ENCODE measurements around the gene RHBDF1.
A peak's percentile ranks its signal among the peaks of the same experiment; 100 is the strongest.

Gene RHBDF1

DNA sequence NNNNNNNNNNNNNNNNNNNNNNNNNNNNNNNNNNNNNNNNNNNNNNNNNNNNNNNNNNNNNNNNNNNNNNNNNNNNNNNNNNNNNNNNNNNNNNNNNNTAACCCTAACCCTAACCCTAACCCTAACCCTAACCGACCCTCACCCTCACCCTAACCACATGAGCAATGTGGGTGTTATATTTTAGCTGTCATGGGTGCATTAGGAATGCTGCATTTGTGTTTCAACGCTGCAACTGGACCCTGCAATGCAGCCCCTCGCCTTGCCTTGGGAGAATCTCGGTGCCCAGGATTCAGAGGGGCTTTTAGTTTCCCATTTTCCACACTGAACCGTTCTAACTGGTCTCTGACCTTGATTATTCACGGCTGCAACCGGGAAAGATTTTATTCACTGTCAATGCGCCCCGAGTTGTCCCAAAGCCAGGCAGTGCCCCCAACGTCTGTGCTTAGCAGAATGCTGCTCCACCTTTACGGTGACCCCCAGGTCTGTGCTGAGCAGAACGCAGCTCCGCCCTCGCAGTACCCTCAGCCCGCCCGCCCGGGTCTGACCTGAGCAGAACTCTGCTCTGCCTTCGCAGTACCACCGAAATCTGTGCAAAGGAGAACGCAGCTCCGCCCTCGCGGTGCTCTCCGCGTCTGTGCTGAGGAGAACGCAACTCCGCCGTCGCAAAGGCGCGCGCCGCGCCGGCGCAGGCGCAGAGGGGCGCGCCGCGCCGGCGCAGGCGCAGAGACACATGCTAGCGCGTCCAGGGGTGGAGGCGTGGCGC is 62.3 kb downstream of the RHBDF1 start:
- no peak for DNase-seq (ENCODE audit: low read depth)
- TF ChIP-seq, protein P1, sequence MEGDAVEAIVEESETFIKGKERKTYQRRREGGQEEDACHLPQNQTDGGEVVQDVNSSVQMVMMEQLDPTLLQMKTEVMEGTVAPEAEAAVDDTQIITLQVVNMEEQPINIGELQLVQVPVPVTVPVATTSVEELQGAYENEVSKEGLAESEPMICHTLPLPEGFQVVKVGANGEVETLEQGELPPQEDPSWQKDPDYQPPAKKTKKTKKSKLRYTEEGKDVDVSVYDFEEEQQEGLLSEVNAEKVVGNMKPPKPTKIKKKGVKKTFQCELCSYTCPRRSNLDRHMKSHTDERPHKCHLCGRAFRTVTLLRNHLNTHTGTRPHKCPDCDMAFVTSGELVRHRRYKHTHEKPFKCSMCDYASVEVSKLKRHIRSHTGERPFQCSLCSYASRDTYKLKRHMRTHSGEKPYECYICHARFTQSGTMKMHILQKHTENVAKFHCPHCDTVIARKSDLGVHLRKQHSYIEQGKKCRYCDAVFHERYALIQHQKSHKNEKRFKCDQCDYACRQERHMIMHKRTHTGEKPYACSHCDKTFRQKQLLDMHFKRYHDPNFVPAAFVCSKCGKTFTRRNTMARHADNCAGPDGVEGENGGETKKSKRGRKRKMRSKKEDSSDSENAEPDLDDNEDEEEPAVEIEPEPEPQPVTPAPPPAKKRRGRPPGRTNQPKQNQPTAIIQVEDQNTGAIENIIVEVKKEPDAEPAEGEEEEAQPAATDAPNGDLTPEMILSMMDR (IDR thresholded peaks at IDR 0.05; ENCODE audit: control insufficient read depth, extremely low read depth, insufficient read depth): no peak
- 0 out of 2 replicates have a peak overlapping the region, but pooled peaks have one; percentile 6 for H3K4me3 ChIP-seq (ENCODE audit: low read depth, low read length)
